Thyroid gland (tissue), 4 donors: Measurements from ENCODE around the gene ATG14.

Source experiments
- CTCF ChIP-seq, 6 experiments: fragments of 200-600 bp in 3 of 6; fragments of 450-650 bp in 3 of 6; sonication (generic) in 3 of 6; IDR thresholded peaks; one replicate each; pipeline ENCODE4 v1.5.1; 2016 to 2019; ENCODE audit warnings: antibody characterized with exemption in 6 of 6, mild to moderate bottlenecking in 2 of 6, inconsistent platforms in 1 of 6, moderate library complexity in 1 of 6
- POLR2A ChIP-seq, 2 donors: fragments of 450-650 bp; IDR thresholded peaks; one replicate each; pipeline ENCODE4 v1.6.1; 2017; ENCODE audit warnings: antibody characterized with exemption in 2 of 2, mild to moderate bottlenecking in 2 of 2, moderate library complexity in 1 of 2

DNA sequence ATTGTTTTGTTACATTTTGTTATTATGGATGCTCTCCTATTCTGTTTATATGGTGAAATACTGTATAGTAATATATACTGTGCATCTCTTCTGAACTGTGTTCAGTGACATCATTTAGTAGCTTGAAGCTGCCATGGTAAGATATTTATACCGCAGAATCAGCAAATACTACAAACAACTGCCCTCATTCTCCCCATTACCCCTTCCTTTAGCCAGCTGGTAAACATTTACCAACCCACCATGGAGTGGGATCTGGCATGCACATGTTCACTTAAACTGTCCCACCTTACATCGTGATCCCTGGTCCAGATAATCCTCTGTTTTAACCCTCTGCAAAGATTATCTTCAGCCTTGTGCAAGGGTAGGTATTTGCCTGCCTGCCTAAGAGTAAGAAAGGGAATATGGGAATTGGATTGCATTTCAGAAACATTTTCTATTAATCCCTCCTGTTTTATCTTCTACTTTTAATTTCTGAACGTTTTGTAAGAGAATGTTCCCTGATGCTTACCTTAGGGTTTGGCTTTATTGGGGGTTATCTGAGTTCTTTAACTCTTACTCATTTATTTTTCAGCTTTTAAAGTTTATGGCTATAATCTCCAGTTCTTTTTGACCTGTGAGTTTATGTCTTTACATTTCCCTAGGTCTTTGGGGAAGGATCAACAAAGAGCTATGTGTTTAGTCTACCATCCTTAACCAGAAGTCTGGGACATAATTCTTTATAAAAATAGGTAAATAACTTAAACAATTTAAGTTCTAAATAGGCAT is 93.9 kb downstream of the ATG14 start:
- no peak for TF ChIP-seq CTCF (IDR thresholded peaks at IDR 0.05)
- no peak for TF ChIP-seq POLR2A (IDR thresholded peaks at IDR 0.05)
